H1 (cell line): ENCODE data around the gene MOCS1. TPM values are rescaled to one million over a fixed set of nuclear protein-coding genes. Genes with fewer than 3 reads are reported as not detected.

ENCODE experiments used
- CTCF ChIA-PET: fragments of 300-600 bp; sonication (Branson Sonifier 250); formaldehyde crosslinking; loops from one replicate; lab custom pipeline; 2021; ENCODE audit not compliant: partially characterized antibody; lab: Charles Lee
- POLR2A ChIA-PET: fragments of 300-600 bp; sonication (Branson Sonifier 250); formaldehyde crosslinking; loops from one replicate; lab custom pipeline; 2021; ENCODE audit warnings: inconsistent platforms; ENCODE audit not compliant: partially characterized antibody; lab: Charles Lee
- DNase-seq, 2 experiments: peaks; one replicate each; pipeline versions ENCODE4 v3.0.0 to v3.0.0-alpha.2; 2010 to 2022; ENCODE audit warnings: low spot score in 2 of 2, low read depth in 1 of 2, mixed read lengths in 1 of 2
- FAIRE-seq: peaks from 2 replicates; lab custom pipeline; 2011; peaks lifted over from hg19 to GRCh38; lab: Jason Lieb, UNC
- H2AFZ ChIP-seq: 2 replicates; pipeline ENCODE4 v1.8.1; 2012; ENCODE audit warnings: low read length, inconsistent platforms
- H2AK5ac ChIP-seq: 2 replicates; pipeline ENCODE4 v1.6.1; 2013; ENCODE audit warnings: low read depth, low read length
- H2BK120ac ChIP-seq: replicated peaks from 2 replicates; pipeline ENCODE3; 2013; ENCODE audit warnings: low read depth, low read length, inconsistent platforms
- H2BK12ac ChIP-seq: 2 replicates; pipeline ENCODE4 v1.6.1; 2013; ENCODE audit warnings: low read depth, low read length
- H2BK15ac ChIP-seq: 2 replicates; pipeline ENCODE4 v1.6.1; 2013; ENCODE audit warnings: low read length
- H2BK20ac ChIP-seq: 2 replicates; pipeline ENCODE4 v1.6.1; 2013; ENCODE audit warnings: low read length
- H2BK5ac ChIP-seq: 2 replicates; pipeline ENCODE4 v1.6.1; 2013; ENCODE audit warnings: low read depth, low read length
- H3K14ac ChIP-seq: 2 replicates; pipeline ENCODE4 v1.6.1; 2013; ENCODE audit warnings: inconsistent platforms; ENCODE audit not compliant: insufficient read length
- H3K18ac ChIP-seq: 2 replicates; pipeline ENCODE4 v1.6.1; 2013; ENCODE audit warnings: low read length; ENCODE audit errors: extremely low read depth
- H3K23ac ChIP-seq: 2 replicates; pipeline ENCODE4 v1.6.1; 2013; ENCODE audit warnings: inconsistent platforms; ENCODE audit not compliant: insufficient read length
- H3K23me2 ChIP-seq: 2 replicates; pipeline ENCODE4 v1.6.1; 2013; ENCODE audit warnings: low read depth, low read length
- H3K27ac ChIP-seq: 2 replicates; pipeline ENCODE4 v1.6.1; 2011; ENCODE audit warnings: low read depth, low read length, inconsistent platforms
- H3K27me3 ChIP-seq, 4 experiments: replicated peaks in 1 of 4; 1 replicate in 1 of 4; 2 replicates in 3 of 4; pipeline versions ENCODE4 v1.6.1 to v1.8.1; 2011 to 2013; ENCODE audit warnings: low read length in 3 of 4, mild to moderate bottlenecking in 3 of 4, inconsistent platforms in 2 of 4, mixed read lengths in 2 of 4, moderate library complexity in 1 of 4; ENCODE audit not compliant: control insufficient read depth in 3 of 4, insufficient read depth in 3 of 4; ENCODE audit errors: extremely low read depth in 1 of 4
- H3K36me3 ChIP-seq, 4 experiments: 2 replicates each; pipeline versions ENCODE4 v1.6.1 to v1.8.1; 2011 to 2013; ENCODE audit warnings: mild to moderate bottlenecking in 4 of 4, low read length in 3 of 4, moderate library complexity in 2 of 4, control low read depth in 1 of 4, inconsistent platforms in 1 of 4; ENCODE audit not compliant: insufficient read depth in 4 of 4, control insufficient read depth in 2 of 4
- H3K4ac ChIP-seq: replicated peaks from 2 replicates; pipeline ENCODE3; 2013; ENCODE audit warnings: low read length, low read depth, mixed read lengths, inconsistent platforms; ENCODE audit not compliant: insufficient read length
- H3K4me1 ChIP-seq, 4 experiments: replicated peaks in 1 of 4; 1 replicate in 1 of 4; 2 replicates in 3 of 4; pipeline versions ENCODE4 v1.6.1 to v1.8.1; 2011 to 2013; ENCODE audit warnings: low read length in 3 of 4, inconsistent platforms in 2 of 4, mixed read lengths in 1 of 4; ENCODE audit not compliant: insufficient read depth in 4 of 4, control insufficient read depth in 3 of 4
- H3K4me2 ChIP-seq, 2 experiments: 2 replicates each; pipeline versions ENCODE4 v1.6.1 to v1.8.1; 2011 to 2013; ENCODE audit warnings: low read depth in 2 of 2, low read length in 2 of 2, control low read depth in 1 of 2, inconsistent platforms in 1 of 2, mild to moderate bottlenecking in 1 of 2; ENCODE audit not compliant: insufficient read depth in 1 of 2
- H3K4me3 ChIP-seq, 4 experiments: fragments of 200-600, 300-600 bp in 1 of 4; sonication (generic), shearing (Covaris generic), sonication (Bioruptor Twin) in 1 of 4; 2 replicates each; pipeline versions ENCODE4 v1.5.1 to v1.8.1; 2011 to 2016; ENCODE audit warnings: low read length in 4 of 4, low read depth in 3 of 4, control low read depth in 2 of 4, inconsistent platforms in 2 of 4, mild to moderate bottlenecking in 2 of 4, mixed read lengths in 1 of 4, moderate library complexity in 1 of 4; ENCODE audit not compliant: insufficient read depth in 2 of 4; ENCODE audit errors: extremely low read depth in 1 of 4
- H3K56ac ChIP-seq: replicated peaks from 2 replicates; pipeline ENCODE3; 2013; ENCODE audit warnings: low read depth, mild to moderate bottlenecking, mixed read lengths, low read length, inconsistent platforms; ENCODE audit not compliant: insufficient read length
- H3K79me1 ChIP-seq: 2 replicates; pipeline ENCODE4 v1.6.1; 2013; ENCODE audit warnings: low read depth, low read length, control low read depth
- H3K79me2 ChIP-seq, 2 experiments: 2 replicates each; pipeline versions ENCODE4 v1.6.1 to v1.8.1; 2012 to 2013; ENCODE audit warnings: low read length in 2 of 2, mild to moderate bottlenecking in 2 of 2, inconsistent platforms in 1 of 2; ENCODE audit not compliant: insufficient read depth in 2 of 2, control insufficient read depth in 1 of 2
- H3K9ac ChIP-seq, 4 experiments: replicated peaks in 1 of 4; 1 replicate in 1 of 4; 2 replicates in 3 of 4; pipeline versions ENCODE4 v1.6.1 to v1.8.1; 2011 to 2013; ENCODE audit warnings: low read depth in 3 of 4, low read length in 3 of 4, control low read depth in 2 of 4, mild to moderate bottlenecking in 2 of 4, moderate library complexity in 2 of 4, inconsistent platforms in 1 of 4; ENCODE audit errors: extremely low read depth in 1 of 4
- H3K9me3 ChIP-seq, 2 experiments: 2 replicates each; pipeline versions ENCODE4 v1.6.1 to v1.8.1; 2012 to 2013; ENCODE audit warnings: mild to moderate bottlenecking in 2 of 2, moderate library complexity in 2 of 2, control low read depth in 1 of 2, inconsistent platforms in 1 of 2, low read depth in 1 of 2, low read length in 1 of 2, mixed read lengths in 1 of 2; ENCODE audit not compliant: insufficient read depth in 2 of 2
- H4K20me1 ChIP-seq, 2 experiments: replicated peaks in 1 of 2; 2 replicates each; pipeline versions ENCODE3 to v1.8.1; 2011 to 2013; ENCODE audit warnings: inconsistent platforms in 2 of 2, low read length in 2 of 2, mild to moderate bottlenecking in 1 of 2; ENCODE audit not compliant: insufficient read depth in 2 of 2, control insufficient read depth in 1 of 2
- H4K5ac ChIP-seq: 2 replicates; pipeline ENCODE4 v1.6.1; 2013; ENCODE audit warnings: low read length, low read depth, mixed read lengths, inconsistent platforms; ENCODE audit not compliant: insufficient read length
- H4K8ac ChIP-seq: 2 replicates; pipeline ENCODE4 v1.8.0; 2013; ENCODE audit warnings: mild to moderate bottlenecking, moderate library complexity, low read length, inconsistent platforms; ENCODE audit not compliant: insufficient read depth; ENCODE audit errors: extremely low read depth
- H4K91ac ChIP-seq: replicated peaks from 2 replicates; pipeline ENCODE3; 2013; ENCODE audit warnings: low read length, mixed read lengths, inconsistent platforms; ENCODE audit not compliant: insufficient read length
- CBX5 ChIP-seq: fragments of 300-800, 300-1000 bp; sonication (generic); IDR thresholded peaks from 2 replicates; pipeline ENCODE4 v1.7.1; 2016; ENCODE audit warnings: antibody characterized with exemption, low read length, low read depth
- CHD1 ChIP-seq: IDR thresholded peaks from 2 replicates; pipeline ENCODE4 v1.6.1; 2012; ENCODE audit warnings: low read depth, low read length, improper control_type of control experiment
- CHD2 ChIP-seq: IDR thresholded peaks from 2 replicates; pipeline ENCODE4 v1.6.1; 2012; ENCODE audit warnings: low read length, improper control_type of control experiment
- JUND ChIP-seq: IDR thresholded peaks from 2 replicates; pipeline ENCODE4 v1.6.1; 2011; ENCODE audit warnings: mild to moderate bottlenecking, improper control_type of control experiment, low read length
- KDM4A ChIP-seq: IDR thresholded peaks from one replicate; pipeline ENCODE4 v1.7.1; 2012; ENCODE audit warnings: low read depth, mild to moderate bottlenecking, moderate library complexity, low read length, inconsistent platforms; ENCODE audit not compliant: severe bottlenecking
- NRF1 ChIP-seq: IDR thresholded peaks from 2 replicates; pipeline ENCODE4 v1.6.1; 2011; ENCODE audit warnings: mild to moderate bottlenecking, low read depth, low read length, improper control_type of control experiment
- POLR2A ChIP-seq, 2 experiments: IDR thresholded peaks; 1 replicate in 1 of 2; 2 replicates in 1 of 2; pipeline ENCODE4 v1.6.1; 2011; ENCODE audit warnings: low read depth in 2 of 2, low read length in 2 of 2, mild to moderate bottlenecking in 2 of 2; ENCODE audit errors: control extremely low read depth in 1 of 2
- RBBP5 ChIP-seq: IDR thresholded peaks from 2 replicates; pipeline ENCODE4 v1.7.1; 2012; ENCODE audit warnings: low read depth, mild to moderate bottlenecking, inconsistent platforms, low read length, moderate library complexity, borderline replicate concordance
- RXRA ChIP-seq: IDR thresholded peaks from 2 replicates; pipeline ENCODE4 v1.6.1; 2011; ENCODE audit warnings: low read depth, mild to moderate bottlenecking, low read length, moderate library complexity; ENCODE audit not compliant: insufficient read depth
- SAP30 ChIP-seq: fragments of 300-600 bp; sonication (generic); IDR thresholded peaks from 2 replicates; pipeline ENCODE4 v1.7.1; 2012; ENCODE audit warnings: low read length, moderate library complexity, mild to moderate bottlenecking, inconsistent platforms; ENCODE audit not compliant: insufficient read depth, insufficient replicate concordance
- SIN3A ChIP-seq, 2 experiments: IDR thresholded peaks in 1 of 2; conservative IDR thresholded peaks in 1 of 2; 2 replicates each; pipeline ENCODE4 v1.6.1; 2011 to 2012; ENCODE audit warnings: low read length in 2 of 2, improper control_type of control experiment in 1 of 2, low read depth in 1 of 2, mild to moderate bottlenecking in 1 of 2
- SIRT6 ChIP-seq: IDR thresholded peaks from one replicate; pipeline ENCODE4 v1.7.1; 2012; ENCODE audit warnings: low read length, inconsistent platforms
- SIX5 ChIP-seq: IDR thresholded peaks from 2 replicates; pipeline ENCODE4 v1.6.1; 2011; ENCODE audit warnings: mild to moderate bottlenecking, low read depth, low read length
- TAF7 ChIP-seq: optimal IDR thresholded peaks from 2 replicates; pipeline ENCODE3; 2011; ENCODE audit warnings: low read depth, mild to moderate bottlenecking, inconsistent platforms, low read length, moderate library complexity, borderline replicate concordance
- TCF12 ChIP-seq: IDR thresholded peaks from 2 replicates; pipeline ENCODE4 v1.6.1; 2011; ENCODE audit warnings: low read depth, mild to moderate bottlenecking, low read length
- ZNF274 ChIP-seq: IDR thresholded peaks from 2 replicates; pipeline ENCODE4 v1.7.0; 2012; ENCODE audit warnings: low read length, borderline replicate concordance; ENCODE audit errors: extremely low read depth
- WGBS, 2 experiments: shearing (Covaris generic) in 1 of 2; methylation state at CpG; one replicate each; pipeline versions ENCODE4 v1.1.6 to v1.1.7; 2013 to 2015; ENCODE audit warnings: low lambda C conversion rate in 2 of 2, mixed read lengths in 2 of 2, inconsistent platforms in 1 of 2, low coverage in 1 of 2, missing lambda C conversion rate in 1 of 2; ENCODE audit not compliant: insufficient replicate concordance in 2 of 2, insufficient coverage in 1 of 2, insufficient read length in 1 of 2; ENCODE audit errors: extremely low coverage in 1 of 2, missing lambda C conversion rate in 1 of 2; 5-methylcytosine and 5-hydroxymethylcytosine counted together
- polyA plus RNA-seq, 7 experiments: library from polyadenylated mRNA; depleted of rRNA in 3 of 7; stranded (reverse) in 5 of 7; unstranded in 2 of 7; fragments of >200 nt in 5 of 7; fragments of 200-250 nt in 2 of 7; gene quantifications; 1 replicate in 5 of 7; 2 replicates in 1 of 7; 4 replicates in 1 of 7; pipeline versions ENCODE4 v1.2.1 to v1.2.3, GENCODE V29; 2011 to 2013; ENCODE audit warnings: missing spikeins in 2 of 7, mixed read lengths in 2 of 7
- total RNA-seq: library from RNA; stranded (reverse); fragmentation: NEBNext Ultra II Directional; extraction: Animal tissue kit (Norgen Biotek cat#: 25700); gene quantifications from 2 replicates; pipeline ENCODE4 v1.2.1, GENCODE V29; 2021

Gene MOCS1
- total and polyA plus RNA-seq, 2 of the 8 experiments (the other 6 are each of a cell fraction or from before 2014, with no cell fraction given): 13.4 to 19.7 TPM

GRCh38 chr6:39956936-39957335 lies 22.7 kb upstream of the MOCS1 start:
- H2BK5ac ChIP-seq: no peak overlapping the region
- H2BK12ac ChIP-seq: no peak overlapping the region
- H2BK15ac ChIP-seq: no peak overlapping the region
- H3K23me2 ChIP-seq: no peaks in the 10 kb centered on the region
- H3K36me3 ChIP-seq: no peaks in the 10 kb centered on the region
- H3K4me3 ChIP-seq: no peak overlapping the region
- no peak overlapping the region for H4K91ac ChIP-seq
- ChIA-PET POLR2A (no interaction called here), CTCF (interaction anchor here (0.7 kb wide), 1 partner anchor 93 kb away, joined by 3 read pairs; no protein-coding TSS in a partner anchor)
- H4K5ac ChIP-seq: no peak overlapping the region
- no peak overlapping the region for H2BK120ac ChIP-seq
- no peak overlapping the region for H2AK5ac ChIP-seq
- WGBS, 2 experiments: 90% methylated on average over 4 of the region's 4 CpGs; no CpG with 5 or more reads in 1 of the 2 experiments
- H3K56ac ChIP-seq: no peak overlapping the region
- H3K14ac ChIP-seq: no peak overlapping the region
- DNase-seq (no peak), FAIRE-seq (no peak)
- no peak overlapping the region for H3K23ac ChIP-seq
- no peak overlapping the region for H3K4ac ChIP-seq
- H2AFZ ChIP-seq: no peak overlapping the region
- H3K9me3 ChIP-seq: no peaks in the 10 kb centered on the region
- no peak overlapping the region for H3K4me2 ChIP-seq
- H3K79me2 ChIP-seq: no peaks in the 10 kb centered on the region
- H4K8ac ChIP-seq: no peak overlapping the region
- H4K20me1 ChIP-seq: no peaks in the 10 kb centered on the region
- peaks cover 0 to 2% (median 0%) of the 10 kb centered on the region in 4 experiments; a peak in 1 of 7 replicates for H3K27me3 ChIP-seq
- no peaks in the 10 kb centered on the region for H3K79me1 ChIP-seq
- H3K27ac ChIP-seq: no peak overlapping the region
- no peak overlapping the region for H3K18ac ChIP-seq
- no peak overlapping the region for H3K9ac ChIP-seq
- H3K4me1 ChIP-seq: no peaks in the 10 kb centered on the region
- H2BK20ac ChIP-seq: no peak overlapping the region
- TF ChIP-seq ZNF274 (no peak), RBBP5 (no peak), CBX5 (no peak), SIN3A (conservative IDR thresholded peaks at IDR 0.05 in 1 of 2, IDR thresholded peaks at IDR 0.05 in 1 of 2; ENCODE audit: low read depth in 1 of 2, low read length in 2 of 2) (no peak), JUND (no peak), NRF1 (no peak), KDM4A (no peak), CHD2 (no peak), SIX5 (no peak), CHD1 (no peak), SIRT6 (no peak), RXRA (no peak), TCF12 (no peak), POLR2A (IDR thresholded peaks at IDR 0.05; ENCODE audit: control extremely low read depth in 1 of 2, low read depth in 2 of 2, low read length in 2 of 2) (no peak), TAF7 (no peak), SAP30 (no peak)
